ENCODE measurements around the gene KIF26A. TPM values are rescaled to one million over a fixed set of nuclear protein-coding genes. Genes with fewer than 3 reads are reported as not detected.

Gene KIF26A
- total RNA-seq, 2 experiments from 2014 or later, result 0.29 to 0.38 TPM

GRCh38 chr14:104111301-104112112 lies 26.9 kb upstream of the KIF26A start:
- no peak for DNase-seq
- Mint-ChIP-seq H3K4me1 (ENCODE audit: low read depth) (no peaks in the 10 kb centered on the region), H3K4me3 (no peak overlapping the region), H3K9me3 (no peaks in the 10 kb centered on the region), H3K27ac (no peak overlapping the region), H3K36me3 (no peaks in the 10 kb centered on the region), H3K27me3 (peaks cover 16% of the 10 kb centered on the region)
- intact Hi-C loops (cut with micrococcal nuclease), result no loop called here
- ChIA-PET CTCF (interaction anchor here (1.0 kb wide), 1 partner anchor 17 kb away, joined by 3 read pairs; no protein-coding TSS in a partner anchor), POLR2A (no interaction called here)

DNA sequence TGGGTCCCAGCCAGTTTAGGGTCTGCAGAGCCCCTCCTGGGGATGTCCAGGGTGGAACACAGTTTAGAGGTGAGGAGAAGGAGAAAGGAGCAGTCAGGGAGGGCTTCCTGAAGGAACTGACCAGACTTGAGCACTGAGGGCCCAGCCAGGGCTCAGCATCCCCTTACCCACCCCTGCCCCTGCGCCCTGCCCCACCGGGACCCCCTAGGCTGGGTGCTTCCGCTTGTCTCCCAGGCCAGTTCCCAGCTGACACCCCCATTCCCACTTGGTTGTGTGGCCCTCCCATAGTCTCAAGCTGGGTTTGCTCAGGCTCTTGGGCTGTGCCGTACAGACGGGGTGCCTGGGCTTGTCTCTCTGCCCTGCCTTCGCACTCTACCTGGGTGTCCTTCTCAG lies 26.3 kb upstream of the KIF26A start:
- no peak overlapping the region for H3K27ac Mint-ChIP-seq
- no peaks in the 10 kb centered on the region for H3K36me3 Mint-ChIP-seq
- H3K4me1 Mint-ChIP-seq (ENCODE audit: low read depth), result no peaks in the 10 kb centered on the region
- DNase-seq, result no peak
- H3K4me3 Mint-ChIP-seq, result no peak overlapping the region
- POLR2A ChIA-PET, result no interaction called here
- H3K9me3 Mint-ChIP-seq, result no peaks in the 10 kb centered on the region
- CTCF ChIA-PET, result no interaction called here
- peaks cover 16% of the 10 kb centered on the region for H3K27me3 Mint-ChIP-seq
- intact Hi-C loops (cut with micrococcal nuclease), result no loop called here

- H3K4me1 Mint-ChIP-seq (ENCODE audit: low read depth), result no peaks in the 10 kb centered on the region
- H3K36me3 Mint-ChIP-seq, result no peaks in the 10 kb centered on the region
- H3K9me3 Mint-ChIP-seq, result no peaks in the 10 kb centered on the region
- CTCF ChIA-PET, result no interaction called here
- no peak overlapping the region for H3K4me3 Mint-ChIP-seq
- DNase-seq, result no peak
- H3K27me3 Mint-ChIP-seq, result peaks cover 18% of the 10 kb centered on the region
- no peak overlapping the region for H3K27ac Mint-ChIP-seq
- intact Hi-C loops (cut with micrococcal nuclease), result no loop called here
- POLR2A ChIA-PET, result no interaction called here
Observed at GRCh38 chr14:104112609-104113571, 25.5 kb upstream of the KIF26A start.

- Mint-ChIP-seq H3K27ac (no peak overlapping the region), H3K27me3 (peaks cover 21% of the 10 kb centered on the region), H3K4me3 (no peak overlapping the region), H3K9me3 (no peaks in the 10 kb centered on the region), H3K36me3 (no peaks in the 10 kb centered on the region), H3K4me1 (ENCODE audit: low read depth) (no peaks in the 10 kb centered on the region)
- intact Hi-C loops (cut with micrococcal nuclease), result no loop called here
- POLR2A ChIA-PET, result no interaction called here
- CTCF ChIA-PET, result interaction anchor here (0.9 to 2.2 kb wide), 2 partner anchors 36 to 526 kb away, joined by 3 to 6 read pairs; no protein-coding TSS in a partner anchor
- DNase-seq, result no peak
Observed at GRCh38 chr14:104113631-104114420, 24.6 kb upstream of the KIF26A start.

DNA sequence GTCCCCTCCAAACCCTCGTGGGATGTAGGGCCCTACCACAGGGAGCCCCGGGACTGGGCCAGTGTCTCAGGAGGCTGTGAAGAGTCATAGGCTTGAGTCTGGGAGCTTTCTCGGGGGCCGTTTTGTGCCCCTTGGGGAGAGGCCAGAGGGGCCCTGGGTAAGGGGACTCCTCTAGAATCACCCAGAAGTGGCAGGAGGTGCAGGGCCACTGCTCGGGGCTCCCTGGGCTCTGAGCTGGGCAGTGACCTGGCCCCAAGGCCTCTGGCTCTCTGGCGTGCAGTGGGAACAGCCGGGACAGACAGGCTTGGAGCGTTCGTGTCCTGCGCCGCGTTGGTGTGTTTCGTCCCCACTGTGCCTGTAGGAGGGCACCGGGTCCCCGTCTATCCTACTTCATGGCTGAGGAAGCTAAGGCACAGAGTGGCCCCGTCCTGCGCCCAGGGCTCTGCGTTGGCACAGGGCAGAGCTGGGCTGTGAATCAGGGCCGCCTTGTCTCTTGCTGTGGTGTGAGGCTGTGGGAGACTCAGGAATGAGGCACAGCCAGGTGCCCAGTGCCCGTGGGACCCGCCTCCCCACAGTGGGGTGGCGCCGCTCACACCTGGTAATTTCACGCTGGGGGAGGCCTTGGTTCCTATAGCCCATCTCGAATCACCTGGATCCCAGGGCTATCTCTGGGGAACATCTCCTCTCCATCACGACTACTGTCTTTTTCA lies 23.8 kb upstream of the KIF26A start:
- Mint-ChIP-seq H3K36me3 (no peaks in the 10 kb centered on the region), H3K4me1 (ENCODE audit: low read depth) (no peaks in the 10 kb centered on the region), H3K4me3 (no peak overlapping the region), H3K9me3 (no peaks in the 10 kb centered on the region), H3K27me3 (peaks cover 21% of the 10 kb centered on the region), H3K27ac (no peak overlapping the region)
- intact Hi-C loops (cut with micrococcal nuclease), result no loop called here
- no peak for DNase-seq
- POLR2A ChIA-PET, result no interaction called here
- CTCF ChIA-PET, result interaction anchor here (0.9 to 2.2 kb wide), 2 partner anchors 36 to 526 kb away, joined by 3 to 6 read pairs; no protein-coding TSS in a partner anchor

DNA sequence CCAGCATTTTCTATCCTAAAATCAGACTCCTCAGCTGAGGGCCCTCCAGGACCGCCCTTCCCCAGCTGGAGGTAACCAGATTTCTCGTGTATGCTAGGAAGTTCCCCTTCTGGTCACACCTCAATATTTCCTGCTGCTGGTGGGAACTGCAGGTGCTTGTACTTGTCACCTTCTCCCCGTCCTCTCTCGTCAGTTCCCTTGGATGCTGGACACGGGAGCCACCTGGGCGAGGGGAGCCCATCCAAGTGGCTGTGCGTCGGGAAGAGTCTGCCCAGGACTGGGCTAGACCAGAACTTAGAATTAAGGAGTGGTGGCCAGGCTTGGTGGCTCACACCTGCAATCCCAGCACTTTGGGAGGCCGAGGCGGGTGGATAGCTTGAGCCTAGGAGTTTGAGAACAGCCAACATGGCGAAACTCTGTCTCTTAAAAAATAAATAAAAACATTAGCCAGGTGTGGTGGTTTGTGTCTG lies 23.2 kb upstream of the KIF26A start:
- ChIA-PET CTCF (interaction anchor here (0.7 to 2.2 kb wide), 2 partner anchors 22 to 37 kb away, joined by 3 to 6 read pairs; no protein-coding TSS in a partner anchor), POLR2A (no interaction called here)
- Mint-ChIP-seq H3K36me3 (no peaks in the 10 kb centered on the region), H3K4me1 (ENCODE audit: low read depth) (no peaks in the 10 kb centered on the region), H3K4me3 (no peak overlapping the region), H3K9me3 (no peaks in the 10 kb centered on the region), H3K27me3 (peaks cover 24% of the 10 kb centered on the region), H3K27ac (no peak overlapping the region)
- intact Hi-C loops (cut with micrococcal nuclease), result no loop called here
- no peak for DNase-seq

DNA sequence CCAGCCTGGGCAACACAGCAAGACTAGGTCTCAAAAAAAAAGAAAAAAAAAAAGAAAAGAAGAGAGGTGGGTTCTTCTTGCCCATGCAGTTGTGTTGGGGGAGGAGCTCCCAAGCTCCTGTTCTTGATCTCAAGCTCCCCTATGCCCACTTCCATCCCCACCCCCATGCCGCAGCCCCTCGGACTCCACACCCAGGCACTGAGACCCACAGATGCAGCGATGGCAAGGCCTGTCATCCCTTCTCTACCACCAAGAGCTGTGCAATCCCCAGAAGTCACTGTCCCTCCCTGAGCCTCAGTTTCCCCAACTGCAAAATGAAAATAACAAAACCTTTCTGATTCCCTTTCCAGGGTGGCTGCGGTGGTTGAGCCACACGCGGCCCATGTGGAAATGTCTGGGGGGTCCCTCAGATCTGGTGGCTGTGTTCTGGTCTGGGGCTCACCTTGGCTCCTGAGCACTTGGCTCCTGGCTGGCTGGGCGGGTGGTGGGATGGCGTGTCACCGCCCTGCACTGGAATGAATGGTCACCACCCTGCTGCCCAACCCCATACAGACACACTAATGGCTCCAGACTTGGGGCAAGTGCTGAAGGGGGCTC lies 22.6 kb upstream of the KIF26A start:
- DNase-seq, result no peak
- no peaks in the 10 kb centered on the region for H3K36me3 Mint-ChIP-seq
- peaks cover 26% of the 10 kb centered on the region for H3K27me3 Mint-ChIP-seq
- POLR2A ChIA-PET, result no interaction called here
- H3K4me1 Mint-ChIP-seq (ENCODE audit: low read depth), result no peaks in the 10 kb centered on the region
- intact Hi-C loops (cut with micrococcal nuclease), result no loop called here
- H3K9me3 Mint-ChIP-seq, result no peaks in the 10 kb centered on the region
- CTCF ChIA-PET, result interaction anchor here (0.7 to 2.2 kb wide), 2 partner anchors 21 to 38 kb away, joined by 3 to 6 read pairs; no protein-coding TSS in a partner anchor
- H3K27ac Mint-ChIP-seq, result no peak overlapping the region
- no peak overlapping the region for H3K4me3 Mint-ChIP-seq

DNA sequence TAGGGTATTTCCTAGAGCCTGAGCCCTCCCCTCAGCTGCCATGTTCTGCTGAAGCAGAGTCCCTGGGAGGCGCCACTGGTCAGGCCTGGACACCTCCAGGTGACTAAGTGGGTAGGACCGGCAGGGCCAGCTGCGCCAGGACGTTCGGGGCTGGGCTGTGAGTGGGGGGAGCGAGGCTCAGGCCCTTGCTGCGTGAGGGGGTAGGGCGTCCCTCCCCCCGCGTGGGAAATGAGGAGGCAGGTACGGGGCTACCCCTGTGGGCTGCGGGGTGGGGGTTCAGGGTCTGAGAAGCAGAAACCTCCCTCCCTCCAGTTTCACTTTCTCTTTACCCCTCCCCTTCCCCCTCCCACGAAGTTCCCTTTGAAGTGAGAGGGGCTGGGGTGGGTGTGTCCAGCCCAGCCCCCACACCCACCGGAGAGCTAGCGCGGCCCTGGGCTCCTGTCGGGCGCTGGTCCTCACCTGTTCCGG lies 22.1 kb upstream of the KIF26A start:
- ChIA-PET POLR2A (no interaction called here), CTCF (interaction anchor here (2.2 kb wide), 1 partner anchor 38 kb away, joined by 6 read pairs; no protein-coding TSS in a partner anchor)
- intact Hi-C loops (cut with micrococcal nuclease), result no loop called here
- Mint-ChIP-seq H3K27me3 (peaks cover 23% of the 10 kb centered on the region), H3K36me3 (no peaks in the 10 kb centered on the region), H3K4me3 (no peak overlapping the region), H3K27ac (no peak overlapping the region), H3K4me1 (ENCODE audit: low read depth) (no peaks in the 10 kb centered on the region), H3K9me3 (no peaks in the 10 kb centered on the region)
- no peak for DNase-seq

DNA sequence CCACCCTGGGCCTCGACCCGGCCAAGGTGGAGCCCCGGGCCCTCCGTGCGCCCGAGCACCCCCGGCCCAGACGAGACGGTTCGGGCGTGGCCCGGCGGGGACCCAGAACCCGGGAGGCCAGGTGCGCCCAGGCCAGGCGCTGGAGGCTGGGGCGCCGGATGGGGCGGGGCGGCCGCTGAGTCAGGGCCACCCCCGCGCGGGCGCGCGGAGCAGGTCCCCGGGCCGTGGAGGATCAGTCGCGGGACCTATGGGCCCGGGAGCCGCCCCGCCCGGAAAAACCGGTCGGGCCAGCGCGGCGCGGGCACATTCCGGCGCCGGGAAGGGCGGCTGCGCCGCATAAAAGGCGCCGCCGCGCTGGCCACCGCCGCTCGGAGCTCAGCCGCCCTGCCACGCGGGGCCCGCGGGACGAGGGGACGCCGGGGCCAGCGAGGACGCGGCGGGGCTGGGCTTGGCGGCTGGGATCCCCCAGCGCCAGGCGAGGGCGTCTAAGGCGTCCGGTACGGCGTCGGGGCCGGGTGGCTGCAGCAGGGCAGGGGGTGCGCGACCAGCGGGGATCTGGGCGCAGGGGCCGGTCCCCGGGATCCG lies 21.5 kb upstream of the KIF26A start:
- no peak for DNase-seq
- ChIA-PET CTCF (no interaction called here), POLR2A (no interaction called here)
- Mint-ChIP-seq H3K4me1 (ENCODE audit: low read depth) (no peaks in the 10 kb centered on the region), H3K27me3 (peaks cover 23% of the 10 kb centered on the region), H3K27ac (no peak overlapping the region), H3K4me3 (no peak overlapping the region), H3K9me3 (no peaks in the 10 kb centered on the region), H3K36me3 (no peaks in the 10 kb centered on the region)
- intact Hi-C loops (cut with micrococcal nuclease), result no loop called here

GRCh38 chr14:104117341-104118005 lies 20.9 kb upstream of the KIF26A start:
- intact Hi-C loops (cut with micrococcal nuclease), result no loop called here
- Mint-ChIP-seq H3K4me3 (no peak overlapping the region), H3K4me1 (ENCODE audit: low read depth) (no peaks in the 10 kb centered on the region), H3K9me3 (no peaks in the 10 kb centered on the region), H3K27me3 (peaks cover 23% of the 10 kb centered on the region), H3K36me3 (no peaks in the 10 kb centered on the region), H3K27ac (no peak overlapping the region)
- ChIA-PET POLR2A (no interaction called here), CTCF (no interaction called here)
- no peak for DNase-seq
